Fibroblast of skin of left biceps (primary cell): ENCODE data around the gene GCM1.
"Not testable (repeated sequence)": the region's sequence is repeated elsewhere in the genome, so short reads cannot be mapped to it uniquely, and the experiment has no call there.

Source experiments
- DNase-seq, 2 experiments: peaks; one replicate each; pipeline ENCODE4 v3.0.0-alpha.2; 2013; ENCODE audit warnings: low read depth in 2 of 2

The GCM1 gene, protein sequence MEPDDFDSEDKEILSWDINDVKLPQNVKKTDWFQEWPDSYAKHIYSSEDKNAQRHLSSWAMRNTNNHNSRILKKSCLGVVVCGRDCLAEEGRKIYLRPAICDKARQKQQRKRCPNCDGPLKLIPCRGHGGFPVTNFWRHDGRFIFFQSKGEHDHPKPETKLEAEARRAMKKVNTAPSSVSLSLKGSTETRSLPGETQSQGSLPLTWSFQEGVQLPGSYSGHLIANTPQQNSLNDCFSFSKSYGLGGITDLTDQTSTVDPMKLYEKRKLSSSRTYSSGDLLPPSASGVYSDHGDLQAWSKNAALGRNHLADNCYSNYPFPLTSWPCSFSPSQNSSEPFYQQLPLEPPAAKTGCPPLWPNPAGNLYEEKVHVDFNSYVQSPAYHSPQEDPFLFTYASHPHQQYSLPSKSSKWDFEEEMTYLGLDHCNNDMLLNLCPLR

GRCh38 chr6:53148684-53149083 lies at the start of gene GCM1:
Gene GCM1 (minus strand): TSS chr6:53148841. CDS start chr6:53145632, 3,209 bp downstream.
- no peak for DNase-seq

- no peak for DNase-seq
These were observed 48.9 kb upstream of the GCM1 start for GRCh38 chr6:53197553-53197952.

DNA sequence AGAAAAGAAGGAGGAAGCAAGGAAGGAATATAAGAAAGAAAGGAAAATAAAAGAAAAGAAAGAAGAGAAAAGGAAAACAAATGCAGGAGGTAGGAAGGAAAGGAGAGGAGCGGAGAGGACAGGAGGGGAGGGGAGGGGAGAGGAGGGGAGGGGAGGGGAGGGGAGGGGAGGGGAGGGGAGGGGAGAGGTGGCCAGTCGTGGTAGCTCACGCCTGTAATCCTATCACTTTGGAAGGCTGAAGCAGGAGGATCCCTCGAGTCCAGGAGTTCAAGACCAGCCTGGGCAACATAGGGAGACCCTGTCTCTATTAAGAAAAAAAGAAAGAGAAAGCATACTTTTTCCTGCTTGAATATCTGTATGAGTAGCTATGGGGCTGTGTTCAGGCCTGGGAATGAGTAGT lies 46.4 kb upstream of the GCM1 start:
- no peak for DNase-seq

DNA sequence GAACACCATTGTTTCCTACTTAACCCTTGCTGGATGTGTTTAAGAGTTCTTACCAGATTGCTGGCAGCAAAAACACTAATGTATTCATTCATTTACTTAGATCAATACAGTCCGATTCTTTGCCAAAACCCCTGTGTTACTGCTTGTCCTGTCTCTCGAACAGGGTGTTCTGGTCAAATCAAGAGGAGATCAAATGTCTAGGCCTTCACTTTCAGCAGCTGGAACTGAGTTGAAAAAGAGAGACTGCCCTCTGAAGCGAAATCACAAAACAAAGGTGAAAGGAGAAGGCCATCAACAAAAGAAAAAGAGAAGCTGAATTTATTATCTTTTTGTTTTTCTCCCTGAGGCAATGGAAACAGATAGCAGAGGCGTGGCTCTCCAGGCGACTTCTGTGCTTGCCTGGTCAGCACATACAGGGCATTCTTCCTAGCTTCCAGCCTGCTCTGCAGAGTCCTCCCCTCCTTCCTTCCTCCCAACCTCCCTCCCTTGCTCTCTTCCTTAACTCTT lies 44.1 kb upstream of the GCM1 start:
- DNase-seq = no peak

- peak; percentile 16 to 29 for DNase-seq
These were observed 40.9 kb upstream of the GCM1 start for GRCh38 chr6:53189554-53189953.

- no peak for DNase-seq
These were observed 40.2 kb upstream of the GCM1 start for GRCh38 chr6:53188833-53189232.

- DNase-seq = no peak
These were observed 32.0 kb upstream of the GCM1 start for GRCh38 chr6:53180678-53181077.

GRCh38 chr6:53179961-53180651 lies 31.5 kb upstream of the GCM1 start:
- DNase-seq = no peak

DNA sequence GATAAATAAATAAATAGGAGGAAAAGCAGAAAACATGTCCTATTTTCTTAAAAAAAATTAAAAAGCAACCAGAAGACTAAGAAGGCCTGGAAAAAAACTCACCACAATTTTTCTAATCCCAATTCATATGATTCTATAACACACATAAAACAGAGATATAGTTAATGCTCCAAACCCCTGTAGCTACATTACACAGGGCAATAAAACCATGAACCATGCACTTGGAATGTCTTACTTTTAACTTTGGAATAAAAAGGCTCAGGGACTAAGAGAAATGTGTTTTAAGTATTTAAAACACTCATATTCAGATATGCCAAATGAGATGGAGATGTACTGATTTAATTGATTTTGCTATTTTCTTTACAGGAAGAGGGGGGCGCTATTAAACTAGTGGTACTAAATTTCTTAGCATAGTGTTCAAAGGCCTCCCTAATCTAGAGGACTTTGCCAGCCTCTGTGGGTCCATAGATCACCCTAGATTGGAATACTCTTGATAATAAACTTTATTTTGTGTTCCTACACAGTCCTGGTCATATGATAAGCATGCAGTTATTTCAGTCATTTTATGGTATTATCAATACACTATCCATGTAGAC lies 30.3 kb upstream of the GCM1 start:
- DNase-seq = no peak

- DNase-seq = no peak
These were observed 26.4 kb upstream of the GCM1 start for GRCh38 chr6:53175027-53175426.

DNA sequence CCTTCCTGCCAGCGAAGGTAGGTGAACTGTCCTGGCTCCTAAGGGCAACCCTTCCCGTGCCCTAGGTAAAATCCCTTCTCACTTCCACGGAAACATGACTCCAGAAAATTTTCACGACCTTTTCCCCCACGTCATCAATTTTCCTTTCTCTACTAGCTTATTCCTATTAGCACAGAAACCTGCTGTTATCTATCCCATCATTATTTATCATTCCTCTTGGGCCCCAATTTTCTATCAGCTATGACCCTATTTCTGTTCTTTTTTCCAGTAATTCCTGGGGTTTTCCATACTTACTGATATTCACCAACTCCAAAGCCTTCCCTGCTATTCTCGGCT lies 23.8 kb upstream of the GCM1 start:
- DNase-seq = no peak

- DNase-seq = peak; percentile 10 to 31
These were observed 23.2 kb upstream of the GCM1 start for GRCh38 chr6:53171605-53172467.

DNA sequence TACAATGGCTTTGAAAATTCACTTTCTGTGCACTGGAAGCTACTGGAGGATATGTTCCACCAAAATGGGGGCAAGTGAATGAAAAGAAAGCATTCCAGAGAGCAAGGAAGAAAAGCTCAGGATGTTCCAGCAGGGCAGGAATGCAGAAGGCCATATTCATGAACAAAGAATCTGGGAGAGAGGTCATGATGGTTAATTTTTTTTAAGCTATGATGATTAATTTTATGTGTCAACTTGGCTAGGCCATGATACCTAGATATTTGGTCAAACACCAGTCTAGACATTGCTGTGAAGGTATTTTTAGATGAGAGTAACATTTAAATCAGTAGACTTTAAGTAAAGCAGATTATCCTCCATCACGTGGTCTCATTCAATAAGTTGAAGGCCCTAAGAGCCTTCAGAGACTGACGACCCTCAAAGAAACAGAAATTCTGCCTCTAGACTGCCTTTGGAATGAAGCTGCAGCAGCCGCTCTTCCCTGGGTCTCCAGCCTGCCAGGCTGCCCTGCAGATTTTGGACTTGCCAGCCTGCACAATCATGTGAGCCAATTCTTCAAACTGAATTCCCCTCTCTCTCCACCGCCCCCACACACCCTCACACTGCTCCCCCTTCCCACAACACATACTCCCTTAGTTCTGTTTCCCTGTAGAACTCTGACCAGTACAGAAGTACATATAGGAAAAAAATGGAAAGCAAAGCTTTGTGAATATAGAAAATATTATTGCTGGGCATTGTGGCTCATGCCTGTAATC lies 20.1 kb upstream of the GCM1 start:
- peak; percentile 40 for DNase-seq

DNA sequence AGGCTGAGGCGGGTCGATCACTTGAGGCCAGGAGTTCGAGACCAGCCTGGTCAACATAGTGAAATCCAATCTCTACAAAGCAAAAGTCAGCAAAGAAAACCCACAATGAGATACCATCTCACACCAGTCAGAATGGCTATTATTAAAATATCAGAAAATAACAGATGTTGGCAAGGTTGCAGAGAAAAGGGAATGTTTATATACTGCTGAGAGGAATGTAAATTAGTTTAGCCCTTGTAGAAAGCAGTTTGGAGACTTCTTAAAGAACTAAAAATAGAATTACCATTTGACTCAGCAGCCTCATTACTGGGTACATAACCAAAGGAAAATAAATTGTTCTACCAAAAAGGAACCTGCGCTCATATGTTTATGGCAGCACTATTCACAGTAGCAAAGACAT lies 16.7 kb upstream of the GCM1 start:
- peak in 1 of 2 experiments; percentile 13 for DNase-seq

DNA sequence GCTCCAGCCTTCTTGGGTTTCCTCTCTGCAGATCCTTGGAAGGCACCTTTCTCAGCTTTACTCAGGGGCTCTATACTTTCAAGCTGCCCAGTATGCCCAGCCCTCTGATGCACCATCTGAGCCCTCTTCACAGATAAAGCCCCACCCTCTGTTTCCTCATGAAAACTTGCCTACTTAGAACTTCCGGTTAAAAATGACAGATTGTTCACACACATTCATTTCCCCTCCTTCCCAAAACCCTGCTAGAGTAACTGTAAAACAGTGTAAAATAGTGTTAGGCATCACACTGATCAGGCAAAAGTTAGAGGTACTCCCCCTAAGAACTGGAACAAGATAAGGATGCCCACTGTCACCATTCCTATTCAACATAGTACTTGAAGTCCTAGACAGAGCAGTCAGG lies 14.0 kb upstream of the GCM1 start:
- no peak for DNase-seq

- DNase-seq = no peak
These were observed 12.9 kb upstream of the GCM1 start for GRCh38 chr6:53161481-53162009.

DNA sequence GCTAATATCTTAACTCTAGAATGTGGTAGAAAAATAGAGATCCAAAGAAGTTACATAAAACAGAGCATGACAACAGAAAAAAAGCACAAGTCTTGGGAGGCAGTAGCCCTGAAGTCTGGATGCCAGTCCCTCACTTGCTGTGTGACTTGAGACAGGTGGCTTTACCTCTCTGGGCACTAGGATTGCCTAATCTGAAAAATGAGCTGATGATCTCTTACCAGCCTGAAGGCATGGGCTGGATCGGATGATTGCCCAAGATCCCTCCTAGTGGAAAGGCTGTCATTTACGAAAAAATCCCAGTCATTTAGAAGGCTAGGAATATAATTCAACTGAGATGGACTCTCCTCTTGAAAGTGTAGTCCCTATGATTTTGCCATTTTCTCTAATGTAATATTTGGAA lies 10.9 kb upstream of the GCM1 start:
- DNase-seq = no peak

- DNase-seq = not testable (repeated sequence)
These were observed 9.4 kb upstream of the GCM1 start for GRCh38 chr6:53158076-53158475.

- not testable (repeated sequence) for DNase-seq
These were observed 6.6 kb upstream of the GCM1 start for GRCh38 chr6:53155279-53155678.

- DNase-seq = no peak
These were observed 6.2 kb upstream of the GCM1 start for GRCh38 chr6:53154794-53155193.

GRCh38 chr6:53154071-53154470 lies 5.4 kb upstream of the GCM1 start:
- no peak for DNase-seq
